ENCODE measurements around the gene ACY1. TPM values are rescaled to one million over a fixed set of nuclear protein-coding genes. Genes with fewer than 3 reads are reported as not detected.

The ACY1 gene
- total RNA-seq, 1 donor from 2014 or later: 13.2 TPM

DNA sequence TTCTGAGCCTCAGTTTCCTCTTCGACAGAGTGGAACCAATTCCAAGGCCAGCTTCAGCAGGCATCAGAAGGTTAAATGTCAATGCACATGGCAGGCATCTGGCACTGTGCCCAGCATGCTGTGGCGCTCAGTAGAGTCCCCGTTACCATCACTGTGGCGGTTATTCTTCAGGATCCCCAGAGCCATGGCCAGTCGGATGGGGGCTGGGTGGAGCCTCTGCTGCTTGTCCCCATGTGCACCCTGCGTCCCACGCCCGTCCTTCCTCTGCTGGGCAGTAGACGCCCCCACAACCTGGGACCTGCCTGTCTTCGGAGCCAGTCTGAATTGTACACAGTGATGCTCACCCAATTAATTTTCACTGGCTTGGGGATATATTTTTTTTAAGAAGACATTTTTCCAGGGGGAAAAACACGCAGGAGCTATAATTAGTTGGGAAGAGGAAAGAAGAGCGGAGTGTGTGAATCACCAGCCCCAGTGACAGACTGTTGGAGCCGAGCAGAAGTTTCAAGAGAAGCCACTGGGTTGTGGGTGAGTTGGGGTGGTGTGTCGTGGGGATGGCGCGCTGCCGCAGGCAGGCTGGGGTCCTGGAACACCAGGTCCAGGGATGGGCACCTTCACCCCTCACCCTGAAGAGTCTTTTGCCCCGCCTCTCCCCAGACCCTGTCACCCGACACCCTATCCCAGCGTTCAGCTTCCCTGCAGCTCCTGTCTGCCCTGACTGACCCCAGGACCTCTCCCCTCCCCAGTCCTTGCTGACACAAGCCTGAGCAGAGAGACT is 39.2 kb downstream of the ACY1 start:
- Mint-ChIP-seq H3K4me3 (ENCODE audit: unreplicated experiment) (peak overlapping the region; percentile 52), H3K9me3 (ENCODE audit: unreplicated experiment) (peaks cover 30% of the 10 kb centered on the region), H3K4me1 (ENCODE audit: low read depth, unreplicated experiment) (peaks cover 40% of the 10 kb centered on the region), H3K27ac (ENCODE audit: unreplicated experiment) (peak overlapping the region; percentile 48), H3K27me3 (ENCODE audit: unreplicated experiment) (peaks cover 26% of the 10 kb centered on the region), H3K36me3 (ENCODE audit: unreplicated experiment) (peaks cover 4% of the 10 kb centered on the region)
- DNase-seq: no peak
- TF ChIP-seq, protein P1, sequence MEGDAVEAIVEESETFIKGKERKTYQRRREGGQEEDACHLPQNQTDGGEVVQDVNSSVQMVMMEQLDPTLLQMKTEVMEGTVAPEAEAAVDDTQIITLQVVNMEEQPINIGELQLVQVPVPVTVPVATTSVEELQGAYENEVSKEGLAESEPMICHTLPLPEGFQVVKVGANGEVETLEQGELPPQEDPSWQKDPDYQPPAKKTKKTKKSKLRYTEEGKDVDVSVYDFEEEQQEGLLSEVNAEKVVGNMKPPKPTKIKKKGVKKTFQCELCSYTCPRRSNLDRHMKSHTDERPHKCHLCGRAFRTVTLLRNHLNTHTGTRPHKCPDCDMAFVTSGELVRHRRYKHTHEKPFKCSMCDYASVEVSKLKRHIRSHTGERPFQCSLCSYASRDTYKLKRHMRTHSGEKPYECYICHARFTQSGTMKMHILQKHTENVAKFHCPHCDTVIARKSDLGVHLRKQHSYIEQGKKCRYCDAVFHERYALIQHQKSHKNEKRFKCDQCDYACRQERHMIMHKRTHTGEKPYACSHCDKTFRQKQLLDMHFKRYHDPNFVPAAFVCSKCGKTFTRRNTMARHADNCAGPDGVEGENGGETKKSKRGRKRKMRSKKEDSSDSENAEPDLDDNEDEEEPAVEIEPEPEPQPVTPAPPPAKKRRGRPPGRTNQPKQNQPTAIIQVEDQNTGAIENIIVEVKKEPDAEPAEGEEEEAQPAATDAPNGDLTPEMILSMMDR (IDR thresholded peaks at IDR 0.05; ENCODE audit: partially characterized antibody, unreplicated experiment): no peak

- H3K4me1 Mint-ChIP-seq (ENCODE audit: low read depth, unreplicated experiment): peaks cover 38% of the 10 kb centered on the region
- TF ChIP-seq, protein P1 (IDR thresholded peaks at IDR 0.05; ENCODE audit: partially characterized antibody, unreplicated experiment): no peak
- peaks cover 26% of the 10 kb centered on the region for H3K27me3 Mint-ChIP-seq (ENCODE audit: unreplicated experiment)
- peaks cover 4% of the 10 kb centered on the region for H3K36me3 Mint-ChIP-seq (ENCODE audit: unreplicated experiment)
- H3K9me3 Mint-ChIP-seq (ENCODE audit: unreplicated experiment): peaks cover 30% of the 10 kb centered on the region
- DNase-seq: no peak
- no peak overlapping the region for H3K4me3 Mint-ChIP-seq (ENCODE audit: unreplicated experiment)
- H3K27ac Mint-ChIP-seq (ENCODE audit: unreplicated experiment): no peak overlapping the region
These were observed 39.9 kb downstream of the ACY1 start for GRCh38 chr3:52023101-52023770.

GRCh38 chr3:52023860-52024764 is 40.8 kb downstream of the ACY1 start:
- Mint-ChIP-seq H3K36me3 (ENCODE audit: unreplicated experiment) (peaks cover 4% of the 10 kb centered on the region), H3K4me3 (ENCODE audit: unreplicated experiment) (peak overlapping the region; percentile 43), H3K27ac (ENCODE audit: unreplicated experiment) (no peak overlapping the region), H3K9me3 (ENCODE audit: unreplicated experiment) (peaks cover 30% of the 10 kb centered on the region), H3K27me3 (ENCODE audit: unreplicated experiment) (peaks cover 26% of the 10 kb centered on the region), H3K4me1 (ENCODE audit: low read depth, unreplicated experiment) (peaks cover 38% of the 10 kb centered on the region)
- DNase-seq: no peak
- TF ChIP-seq, protein P1 (IDR thresholded peaks at IDR 0.05; ENCODE audit: partially characterized antibody, unreplicated experiment): no peak

DNA sequence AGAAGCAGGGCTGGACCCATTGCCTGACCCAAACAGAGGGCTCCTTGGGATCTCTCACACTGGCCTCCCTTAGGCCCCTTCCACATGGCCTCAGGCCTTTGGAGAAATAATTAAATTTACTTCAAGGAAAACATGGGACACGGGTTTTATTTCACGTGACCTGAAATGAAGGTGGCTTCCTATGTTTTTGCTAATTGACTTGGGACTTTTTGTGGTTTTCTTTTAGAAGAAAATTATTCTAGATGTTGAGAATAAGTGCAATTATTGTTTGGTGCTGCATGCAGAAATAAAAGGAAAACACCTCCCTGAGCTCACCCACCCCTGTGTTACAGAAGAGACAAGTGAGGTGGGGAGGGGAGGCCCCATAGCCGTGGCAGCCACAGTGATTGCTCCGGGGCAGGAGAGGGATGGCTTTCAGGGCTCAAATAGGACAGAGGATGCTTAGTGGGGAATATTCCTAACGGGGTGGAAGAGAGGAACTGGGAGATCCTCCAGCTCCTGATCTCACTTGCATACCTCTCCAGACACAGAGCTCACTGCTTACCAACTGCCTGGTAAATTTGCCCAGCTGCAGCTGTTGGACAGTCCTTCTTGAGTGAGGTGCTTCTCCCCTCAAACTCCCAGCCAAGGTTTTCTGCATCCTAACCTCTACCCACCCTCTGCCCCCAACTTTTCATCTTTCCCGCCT is 41.6 kb downstream of the ACY1 start:
- Mint-ChIP-seq H3K27me3 (ENCODE audit: unreplicated experiment) (peaks cover 26% of the 10 kb centered on the region), H3K4me3 (ENCODE audit: unreplicated experiment) (peak overlapping the region; percentile 72), H3K9me3 (ENCODE audit: unreplicated experiment) (peaks cover 30% of the 10 kb centered on the region), H3K4me1 (ENCODE audit: low read depth, unreplicated experiment) (peaks cover 38% of the 10 kb centered on the region), H3K36me3 (ENCODE audit: unreplicated experiment) (peaks cover 4% of the 10 kb centered on the region), H3K27ac (ENCODE audit: unreplicated experiment) (peak overlapping the region; percentile 97)
- DNase-seq: no peak
- TF ChIP-seq, protein P1 (IDR thresholded peaks at IDR 0.05; ENCODE audit: partially characterized antibody, unreplicated experiment): no peak

Data from glutamatergic neuron (in vitro differentiated cells).